GM18520 (cell line): Measurements from ENCODE around the gene ABLIM2.

Experiments
- ATAC-seq: cut with Tn5 transposase; IDR thresholded peaks from one replicate; pipeline ENCODE4 v1.9.1; 2021; ENCODE audit not compliant: unreplicated experiment

Gene ABLIM2

DNA sequence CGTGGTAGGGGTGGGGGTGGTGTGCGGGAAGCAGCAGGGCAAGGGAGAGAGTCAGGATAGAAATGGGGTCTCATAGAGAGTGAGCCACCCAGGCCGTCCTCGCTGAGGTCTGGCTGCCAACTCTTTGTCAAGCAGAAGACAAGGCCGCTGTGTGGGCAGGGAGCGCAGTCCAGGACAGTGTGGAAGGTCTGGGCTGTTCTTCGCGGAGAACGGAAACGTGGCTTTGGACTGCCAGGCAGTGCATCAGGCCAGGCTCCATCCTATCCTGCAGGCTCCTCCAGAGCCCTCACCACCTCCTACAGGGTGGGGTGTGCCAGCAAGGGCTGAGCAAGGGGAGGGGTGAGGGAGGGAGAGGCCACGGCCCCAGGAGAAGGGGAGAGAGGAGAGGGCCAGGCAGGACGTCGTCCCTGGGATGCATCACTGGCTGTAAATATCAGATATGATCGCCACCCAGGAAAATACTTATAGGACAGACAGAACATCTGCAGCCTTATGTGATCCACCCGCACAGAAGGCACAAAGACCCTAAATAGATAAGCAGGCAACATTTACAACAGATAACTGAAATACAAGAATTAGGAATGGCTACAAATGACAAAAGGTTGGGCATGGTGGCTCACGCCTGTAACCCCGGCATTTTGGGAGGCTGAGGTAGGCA lies 85.3 kb downstream of the ABLIM2 start:
- no peak for ATAC-seq

DNA sequence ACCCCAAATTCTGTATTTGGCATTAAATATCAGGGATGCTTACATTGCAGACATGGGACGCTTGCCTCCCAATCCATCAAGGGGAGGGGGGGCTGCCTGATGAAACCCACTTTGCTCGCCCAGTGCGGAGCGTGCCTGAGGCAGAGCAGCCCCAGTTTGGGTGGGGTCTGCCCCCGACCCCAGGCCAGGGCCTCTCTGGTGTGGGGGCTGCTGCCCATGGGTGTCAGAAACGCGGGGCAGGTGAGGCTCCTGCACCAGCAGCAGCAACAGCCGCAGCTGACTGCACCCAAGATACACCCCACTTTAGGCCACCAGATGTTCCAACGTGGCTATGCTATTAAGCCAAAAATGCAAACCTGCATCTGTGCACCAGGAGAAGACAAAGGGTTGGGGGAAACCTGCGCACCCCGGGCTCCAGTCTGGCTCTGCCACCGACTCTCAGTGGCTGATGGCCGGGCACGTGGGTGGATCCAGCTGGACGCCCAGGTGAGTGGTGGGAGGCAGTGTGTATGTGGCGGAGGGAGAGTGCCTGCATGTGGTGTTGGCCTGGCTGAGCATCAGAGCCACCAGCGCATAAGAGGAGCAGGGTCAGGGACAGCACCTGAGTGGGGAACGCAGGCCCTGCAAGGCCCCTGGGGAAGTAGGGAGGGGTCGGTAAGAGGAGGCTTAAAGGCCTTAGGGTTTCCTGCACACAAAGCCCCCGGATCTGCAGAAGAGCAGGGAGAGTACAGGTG lies 86.2 kb downstream of the ABLIM2 start:
- ATAC-seq, result no peak

DNA sequence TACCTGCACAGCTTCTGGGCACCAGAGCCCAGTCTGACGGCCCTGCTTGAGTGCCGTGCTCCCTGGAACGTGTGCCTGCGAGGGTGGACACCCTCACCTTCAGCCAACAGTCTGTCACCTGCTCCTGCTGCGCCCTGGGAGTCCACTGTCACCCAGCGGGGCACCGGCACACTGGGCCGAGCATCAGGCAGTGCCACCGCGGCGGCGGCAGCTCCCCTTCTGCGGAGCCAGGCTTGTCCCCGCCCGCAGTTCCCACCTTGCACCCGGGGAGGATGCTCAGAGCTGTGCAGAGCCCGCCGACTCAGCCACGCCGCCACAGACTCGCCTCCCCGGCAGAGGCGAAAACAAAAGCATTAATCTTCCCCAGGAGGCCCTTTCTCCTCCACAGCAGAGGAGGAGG lies 86.8 kb downstream of the ABLIM2 start:
- ATAC-seq, result no peak

DNA sequence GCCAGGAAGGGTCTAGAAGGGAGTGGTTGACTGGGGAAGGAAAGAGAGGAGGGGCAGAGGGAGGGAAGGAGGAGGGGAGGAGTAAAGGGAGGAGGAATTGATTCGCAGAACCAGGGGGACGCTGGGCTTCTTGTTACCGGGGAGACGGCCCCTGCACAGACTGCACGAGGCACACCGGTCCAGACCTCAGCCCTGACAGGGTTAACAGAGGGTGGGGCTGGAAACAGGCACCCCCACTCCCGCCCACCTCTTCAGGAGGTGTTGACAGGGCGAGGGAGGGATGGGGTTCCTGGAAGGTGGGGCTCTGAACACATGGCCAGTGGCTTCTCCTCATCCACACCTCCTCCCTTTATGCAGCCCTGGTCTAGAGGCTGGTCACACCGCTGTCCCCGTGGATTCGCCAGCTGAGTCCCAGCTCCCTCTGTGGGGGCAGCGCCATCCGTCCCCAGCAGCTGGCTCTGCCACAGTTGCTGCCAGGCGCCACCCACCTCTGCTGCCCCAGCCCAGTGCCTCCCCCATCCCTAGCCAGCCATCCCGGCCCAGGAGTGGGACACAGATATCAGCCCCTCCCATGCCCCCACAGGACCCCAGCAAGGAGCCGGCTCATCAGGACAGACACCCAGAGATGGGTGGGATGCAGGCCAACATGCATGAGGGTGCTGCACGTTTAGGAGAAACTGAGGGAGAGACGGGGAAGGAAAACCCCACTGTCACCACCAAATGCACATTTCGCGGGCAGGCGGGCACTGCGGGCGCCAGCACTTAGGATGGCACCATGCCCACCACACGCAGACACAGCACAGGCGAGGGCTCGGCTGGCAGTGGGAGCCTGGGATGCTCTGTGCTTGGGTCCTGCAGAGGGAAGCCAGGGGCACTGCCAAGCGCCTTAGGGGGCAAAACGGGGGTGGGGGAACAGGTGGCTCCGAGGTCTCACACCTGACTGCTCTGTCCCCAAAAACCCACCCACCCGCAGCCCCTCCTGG lies 87.6 kb downstream of the ABLIM2 start:
- no peak for ATAC-seq

DNA sequence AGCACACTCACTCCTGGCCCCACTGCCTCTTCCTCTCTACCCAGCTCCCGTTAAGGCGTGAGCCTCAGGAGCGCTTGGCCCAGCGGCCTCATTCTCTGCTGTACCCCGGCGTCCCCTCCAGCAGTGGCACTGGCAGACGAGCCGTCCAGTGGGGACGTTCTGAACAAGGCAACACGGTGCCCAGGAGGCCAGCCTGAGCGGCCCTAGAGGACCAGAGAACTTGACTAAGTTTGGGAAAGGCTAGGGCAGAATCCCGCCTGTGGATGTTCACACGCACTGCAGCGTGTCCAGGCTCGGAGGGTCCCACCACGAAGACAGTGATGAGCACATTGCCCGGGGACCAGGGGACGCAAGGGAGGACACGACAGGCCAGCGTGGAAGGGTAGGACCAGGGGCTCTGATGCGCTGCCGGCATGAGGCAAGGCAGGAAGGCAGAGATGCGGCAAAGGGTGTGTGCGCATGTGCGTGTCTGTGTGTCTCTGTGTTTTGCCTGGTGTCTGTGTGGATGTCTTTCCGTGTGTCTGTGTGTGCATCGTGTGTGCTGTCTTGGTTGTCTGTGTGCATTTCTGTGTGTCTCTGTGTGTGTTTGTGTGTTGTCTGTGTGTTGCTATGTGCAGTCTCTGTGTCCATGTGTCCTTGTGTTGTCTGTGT lies 89.4 kb downstream of the ABLIM2 start:
- no peak for ATAC-seq

DNA sequence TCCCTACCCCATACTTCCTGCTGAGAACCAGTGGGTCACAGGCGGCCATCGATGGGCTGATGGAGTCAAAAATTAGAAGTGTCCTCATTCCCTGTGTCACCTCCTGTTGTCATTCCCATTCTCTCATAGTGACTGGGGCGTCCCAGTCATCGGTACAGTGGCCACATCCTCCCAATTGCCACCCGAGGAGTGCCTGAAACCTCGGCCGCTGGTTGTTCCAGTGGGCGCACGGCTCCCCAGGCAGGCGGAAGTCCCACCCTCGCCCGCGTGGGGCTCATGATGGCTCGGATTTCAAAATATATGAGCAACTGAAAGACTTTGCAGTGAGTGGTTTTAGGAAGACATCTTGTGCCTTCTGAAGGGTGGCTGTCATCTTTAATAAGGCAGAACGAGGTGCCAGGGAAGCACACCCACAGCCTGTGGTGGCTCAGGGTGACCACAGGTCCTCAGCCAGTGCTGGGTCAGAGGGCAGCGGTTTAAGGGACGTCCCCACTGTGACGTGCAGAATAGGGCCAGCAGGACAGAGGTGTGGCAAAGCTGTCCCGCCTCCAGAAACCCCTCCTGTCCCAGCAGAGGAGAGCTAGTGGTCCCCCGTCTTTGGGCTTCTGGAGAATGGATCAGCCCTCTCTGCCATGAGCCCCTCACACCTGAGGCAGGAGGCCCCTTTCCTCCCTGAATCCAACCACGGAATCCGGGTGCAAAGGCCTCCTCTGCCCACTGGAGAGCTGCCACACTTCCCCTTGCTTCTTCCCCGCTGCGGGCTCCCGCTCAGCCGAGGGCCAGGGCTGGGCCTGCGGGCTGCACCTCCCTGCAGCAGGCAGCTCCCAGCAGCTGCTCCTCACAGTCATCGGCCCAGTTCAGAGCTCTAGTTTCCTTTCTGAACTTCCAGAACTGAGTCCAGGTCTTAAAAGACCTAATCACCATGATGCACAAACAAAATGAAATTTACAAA lies 90.4 kb downstream of the ABLIM2 start:
- ATAC-seq, result no peak

DNA sequence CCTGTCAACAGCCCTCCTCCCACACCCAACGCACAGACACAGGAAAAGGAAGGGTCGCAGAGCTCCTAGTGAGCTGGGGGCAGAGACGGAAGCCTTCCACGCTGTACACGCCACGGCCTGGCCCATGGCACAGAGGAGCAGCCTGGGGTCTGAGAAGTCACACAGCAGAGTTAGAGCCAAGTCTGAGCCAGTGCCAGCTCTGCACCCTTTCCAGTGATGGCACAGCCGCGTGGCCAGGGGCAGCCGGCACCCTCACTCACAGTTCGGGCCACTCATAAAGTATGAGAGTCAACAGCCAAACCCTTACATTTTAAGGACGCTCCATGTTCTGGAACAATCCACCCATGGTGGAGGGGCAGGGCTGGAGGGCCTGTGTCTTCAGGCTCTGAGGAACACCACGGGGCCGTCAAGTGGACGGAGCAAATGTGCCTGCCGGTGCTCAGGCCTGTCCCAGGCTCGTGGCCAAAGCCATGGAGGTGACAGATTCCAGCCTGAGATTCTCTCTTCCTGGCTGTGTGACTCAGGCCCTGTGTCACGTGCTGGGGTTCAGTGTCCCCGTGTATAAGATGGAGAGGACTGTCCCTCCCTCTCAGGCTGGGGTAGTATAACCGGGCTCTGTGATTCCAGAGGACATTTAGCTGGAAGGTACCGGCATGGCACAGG lies 91.2 kb downstream of the ABLIM2 start:
- ATAC-seq, result no peak

DNA sequence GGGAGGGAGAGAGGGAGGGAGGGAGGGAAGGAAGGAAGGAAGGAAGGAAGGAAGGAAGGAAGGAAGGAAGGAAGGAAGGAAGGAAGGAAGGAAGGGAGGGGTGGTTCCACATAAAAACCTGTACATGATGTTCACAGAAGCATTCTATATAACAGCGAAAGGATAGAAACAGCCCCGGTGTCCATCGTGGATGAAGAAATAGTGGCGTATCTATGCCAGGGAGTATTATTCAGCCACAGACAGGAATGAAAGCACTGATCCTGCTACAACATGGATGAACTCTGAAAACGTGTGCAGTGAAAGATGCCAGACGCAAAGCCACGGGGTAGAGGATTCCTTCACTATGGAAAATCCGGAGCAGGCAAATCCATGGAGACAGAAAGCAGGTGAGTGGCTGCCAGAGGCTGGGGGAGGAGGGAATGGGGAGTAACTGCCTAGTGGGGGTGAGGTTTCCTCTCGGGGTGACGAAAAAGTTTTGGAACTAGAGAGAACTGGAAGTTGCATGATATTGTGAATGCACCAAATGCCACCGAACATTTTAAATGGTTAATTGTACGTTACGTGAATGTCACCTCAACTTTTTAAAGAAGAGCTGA lies 92.2 kb downstream of the ABLIM2 start:
- ATAC-seq, result no peak

DNA sequence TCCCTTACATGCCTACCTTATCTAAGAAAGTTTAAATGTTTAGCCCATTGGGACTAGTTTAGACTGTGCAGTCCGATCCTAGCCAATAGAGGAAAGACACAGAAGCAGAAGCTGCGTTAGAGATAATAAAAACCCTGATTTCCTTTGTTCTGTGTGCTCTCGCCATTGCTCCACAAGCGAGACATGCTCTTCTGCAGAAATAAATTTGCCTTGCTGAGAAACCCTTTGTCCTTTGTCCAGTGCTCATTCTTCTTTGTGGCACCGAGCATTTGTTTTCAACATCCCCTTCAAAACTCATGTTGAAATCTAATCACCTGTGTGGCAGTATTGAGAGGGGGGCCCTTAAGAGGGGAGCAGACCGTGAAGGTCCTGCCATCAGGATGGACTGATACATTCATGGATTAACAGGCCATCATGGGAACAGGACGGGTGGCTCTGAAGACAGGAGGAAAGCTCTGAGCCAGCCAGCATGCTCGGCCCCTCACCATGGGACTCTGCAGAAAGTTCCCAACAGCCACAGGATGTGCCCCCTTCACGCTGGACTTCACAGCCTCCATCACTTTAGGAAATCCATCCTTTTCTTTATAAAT lies 94.5 kb downstream of the ABLIM2 start:
- no peak for ATAC-seq

DNA sequence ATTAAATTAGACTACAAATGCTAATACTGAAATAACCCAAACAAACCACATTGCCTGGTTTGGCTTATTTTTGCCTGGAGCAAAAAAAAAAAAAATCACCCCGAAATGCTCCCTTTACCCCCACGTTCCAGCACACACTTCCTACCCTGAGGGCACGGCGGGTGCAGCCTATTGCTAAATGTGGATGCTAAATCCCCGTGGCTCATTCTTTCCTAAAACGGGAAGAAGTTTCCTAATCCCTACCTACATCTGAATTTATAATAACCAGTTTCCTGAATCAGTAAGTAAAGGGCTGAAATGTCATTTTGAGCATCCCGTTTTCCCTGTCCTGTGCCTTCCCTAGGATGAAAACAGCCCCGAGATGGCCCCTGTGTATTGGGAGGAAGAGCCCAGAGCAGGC lies 97.0 kb downstream of the ABLIM2 start:
- ATAC-seq, result no peak

DNA sequence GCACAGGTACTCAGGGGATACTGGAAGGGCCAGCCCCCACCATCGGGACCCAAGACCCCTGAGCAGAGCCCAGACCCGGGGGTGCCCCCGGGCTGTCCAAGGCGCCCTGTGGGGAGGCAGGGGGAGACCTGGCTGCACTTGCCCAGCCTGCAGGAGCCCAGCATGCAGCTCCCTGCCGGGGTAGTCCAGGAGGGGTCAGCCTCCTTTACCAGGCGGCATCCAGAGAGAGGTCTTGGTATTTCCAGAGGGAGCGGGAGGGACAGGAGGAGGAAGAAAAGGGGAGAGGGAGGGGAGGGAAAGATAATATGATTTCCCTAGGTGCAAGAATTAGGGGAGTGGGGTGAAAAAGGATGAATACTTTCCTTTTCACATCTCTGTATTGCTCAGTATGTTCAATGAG lies 97.5 kb downstream of the ABLIM2 start:
- ATAC-seq, result no peak

DNA sequence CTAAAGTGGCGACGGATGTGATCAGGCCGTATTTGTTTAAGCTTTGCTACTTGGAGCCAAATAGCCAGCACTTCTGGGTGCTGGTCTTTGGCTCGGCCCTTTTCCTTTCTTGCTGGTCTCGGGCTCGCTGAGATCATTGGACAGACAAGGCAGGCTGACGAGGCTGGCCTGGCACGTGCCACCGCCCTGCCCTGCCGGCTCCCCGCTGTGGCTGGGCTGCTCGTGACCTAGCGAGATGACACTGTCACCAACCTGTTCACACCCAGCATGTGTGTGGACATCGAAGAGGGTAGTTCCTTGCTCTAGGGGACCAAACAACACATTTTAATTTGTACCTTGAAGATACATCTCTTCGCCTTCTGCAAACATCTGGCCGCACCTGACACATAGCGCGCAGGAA lies 98.0 kb downstream of the ABLIM2 start:
- ATAC-seq, result no peak

DNA sequence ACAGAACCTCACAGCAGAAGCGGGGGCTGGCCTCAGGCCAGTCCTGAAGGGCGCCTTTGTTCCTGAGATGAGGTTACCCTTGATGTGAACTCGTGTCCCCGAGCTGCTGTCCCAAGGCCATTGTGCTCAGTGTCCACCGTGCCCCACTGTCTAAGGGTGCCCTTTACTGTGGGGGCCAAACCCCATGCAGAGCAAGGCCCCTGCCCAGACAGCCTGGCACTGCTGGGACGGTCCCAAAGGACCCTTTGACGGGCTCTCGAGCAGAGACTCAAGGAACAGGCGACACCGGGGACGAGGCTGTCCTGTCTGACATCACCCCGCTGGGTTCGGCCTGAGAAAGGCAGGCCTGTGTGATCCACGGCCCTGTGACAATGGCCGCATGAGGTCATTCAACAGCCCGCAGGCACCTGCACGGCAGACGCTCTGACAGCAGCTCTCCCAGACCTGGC lies 100.6 kb downstream of the ABLIM2 start:
- ATAC-seq, result no peak

DNA sequence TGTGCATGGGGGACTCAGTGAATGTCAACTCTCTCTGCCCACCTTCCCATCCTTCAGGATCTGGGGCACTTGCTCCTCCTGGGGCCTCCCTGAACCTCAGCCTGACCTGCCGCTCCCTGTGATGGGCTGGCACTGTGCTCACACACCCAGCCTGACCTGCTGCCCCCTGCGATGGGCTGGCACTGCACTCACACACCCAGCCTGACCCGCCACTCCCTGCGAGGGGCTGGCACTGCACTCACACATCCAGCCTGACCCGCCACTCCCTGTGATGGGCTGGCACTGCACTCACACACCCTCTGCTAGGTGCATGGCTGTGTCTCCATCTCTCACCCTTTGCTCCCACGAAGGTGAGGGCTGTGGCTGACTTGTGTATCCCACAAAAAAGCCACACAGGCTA lies 103.4 kb downstream of the ABLIM2 start:
- ATAC-seq, result no peak

DNA sequence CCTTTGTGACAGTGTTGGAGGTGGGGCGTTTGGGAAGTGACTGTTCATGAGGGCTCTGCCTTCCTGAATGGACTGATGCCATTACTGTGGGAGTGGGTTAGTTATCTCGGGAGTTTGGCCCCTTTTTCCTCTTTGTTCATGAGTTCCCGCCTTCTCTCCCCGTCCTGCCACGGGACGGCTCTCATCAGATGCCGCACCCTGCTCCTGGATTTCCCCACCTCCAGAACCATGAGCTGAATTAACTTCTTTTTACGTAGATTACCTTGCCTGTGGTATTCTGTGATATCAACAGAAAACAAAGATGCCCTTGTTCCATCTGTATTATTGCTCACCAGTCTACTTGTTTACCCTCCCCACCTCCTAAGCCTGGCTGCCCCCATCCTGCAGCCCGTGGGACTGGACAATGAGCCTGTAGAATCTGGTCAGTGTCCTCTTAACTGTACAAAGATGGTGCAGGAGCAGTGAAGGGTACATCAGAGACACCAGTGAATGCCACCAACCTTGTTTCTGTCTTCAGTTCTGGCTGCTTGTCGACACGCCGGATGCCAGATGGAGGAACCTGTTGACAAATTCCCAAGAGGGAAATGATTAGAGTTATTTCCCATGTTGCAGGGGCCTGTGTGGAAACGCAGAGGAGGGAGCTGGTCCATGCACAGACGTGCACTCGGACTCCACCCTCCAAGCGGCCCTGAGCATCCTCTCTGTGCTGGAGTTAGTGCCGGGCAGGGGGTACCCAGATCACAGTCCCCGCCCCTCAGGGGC lies 104.7 kb downstream of the ABLIM2 start:
- ATAC-seq, result no peak

DNA sequence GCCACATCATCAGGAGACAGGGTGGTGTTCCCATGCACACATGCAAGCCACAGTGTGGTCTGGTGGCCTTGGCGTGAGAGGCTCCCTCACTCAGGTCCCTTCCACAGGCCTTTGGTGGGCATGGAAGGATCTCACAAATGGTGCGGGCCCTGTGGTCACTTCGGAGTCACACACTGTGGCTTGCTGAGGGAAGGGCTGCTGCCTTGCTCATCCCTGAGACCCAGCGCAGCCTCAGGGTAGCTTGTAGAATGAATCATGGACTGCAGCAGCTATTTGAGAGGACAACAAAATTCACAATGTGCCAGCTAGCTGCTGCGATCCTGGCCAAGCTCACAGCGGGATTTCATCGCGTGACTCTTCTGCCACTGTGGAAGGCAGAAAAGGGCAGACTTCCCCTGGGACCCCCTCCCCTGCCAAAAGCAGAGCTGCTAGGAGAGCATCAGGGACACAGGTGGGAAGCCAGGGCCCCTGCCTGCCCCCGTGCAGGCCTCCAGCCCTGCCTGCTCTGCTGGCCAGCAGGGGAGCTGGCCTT lies 106.4 kb downstream of the ABLIM2 start:
- ATAC-seq, result no peak

DNA sequence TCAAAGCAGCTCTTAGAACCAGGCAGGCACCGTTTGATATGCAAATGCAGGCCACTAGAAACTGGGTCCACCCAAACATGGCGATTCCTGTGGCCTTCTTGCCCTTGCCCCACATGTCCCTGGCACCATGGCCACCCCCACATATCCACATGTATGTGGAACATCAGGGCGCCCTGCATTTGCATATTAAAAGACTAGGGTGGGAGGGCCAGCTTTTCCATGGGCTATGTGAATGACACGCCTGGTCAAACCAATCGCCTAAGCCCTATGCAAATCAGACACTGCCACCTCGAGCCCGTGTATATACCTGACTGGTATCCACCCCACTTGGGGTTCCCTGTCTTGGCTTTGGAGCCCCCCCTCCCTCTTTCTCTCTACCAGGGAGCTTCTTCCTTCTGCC lies 107.0 kb downstream of the ABLIM2 start:
- ATAC-seq, result no peak
